Omental fat pad (tissue), 4 donors: ENCODE measurements around the gene TMEM239. TPM values are rescaled to one million over a fixed set of nuclear protein-coding genes. Genes with fewer than 3 reads are reported as not detected.
"Not testable (repeated sequence)": the region's sequence is repeated elsewhere in the genome, so short reads cannot be mapped to it uniquely, and the experiment has no call there.

Experiments
- ATAC-seq: fragments of 150-250 bp; one replicate; pipeline ENCODE4 v1.9.1; 2016; ENCODE audit warnings: mild to moderate bottlenecking, moderate library complexity; ENCODE audit not compliant: low FRiP score
- DNase-seq: peaks from one replicate; pipeline ENCODE4 v3.0.0-alpha.2; 2019; ENCODE audit warnings: low spot score
- total RNA-seq, 4 donors: library from RNA; depleted of rRNA; stranded (reverse); fragments of >200 nt; gene quantifications; one replicate each; pipeline ENCODE4 v1.1.0, GENCODE V29; 2016
- TF ChIP-seq, protein P1 (sequence below), 3 donors: fragments of 450-650 bp; IDR thresholded peaks; one replicate each; pipeline ENCODE4 v1.5.1; 2016 to 2017; ENCODE audit warnings: antibody characterized with exemption in 3 of 3, mild to moderate bottlenecking in 3 of 3, moderate library complexity in 2 of 3

The TMEM239 gene
- total RNA-seq, 4 donors from 2014 or later: not detected

DNA sequence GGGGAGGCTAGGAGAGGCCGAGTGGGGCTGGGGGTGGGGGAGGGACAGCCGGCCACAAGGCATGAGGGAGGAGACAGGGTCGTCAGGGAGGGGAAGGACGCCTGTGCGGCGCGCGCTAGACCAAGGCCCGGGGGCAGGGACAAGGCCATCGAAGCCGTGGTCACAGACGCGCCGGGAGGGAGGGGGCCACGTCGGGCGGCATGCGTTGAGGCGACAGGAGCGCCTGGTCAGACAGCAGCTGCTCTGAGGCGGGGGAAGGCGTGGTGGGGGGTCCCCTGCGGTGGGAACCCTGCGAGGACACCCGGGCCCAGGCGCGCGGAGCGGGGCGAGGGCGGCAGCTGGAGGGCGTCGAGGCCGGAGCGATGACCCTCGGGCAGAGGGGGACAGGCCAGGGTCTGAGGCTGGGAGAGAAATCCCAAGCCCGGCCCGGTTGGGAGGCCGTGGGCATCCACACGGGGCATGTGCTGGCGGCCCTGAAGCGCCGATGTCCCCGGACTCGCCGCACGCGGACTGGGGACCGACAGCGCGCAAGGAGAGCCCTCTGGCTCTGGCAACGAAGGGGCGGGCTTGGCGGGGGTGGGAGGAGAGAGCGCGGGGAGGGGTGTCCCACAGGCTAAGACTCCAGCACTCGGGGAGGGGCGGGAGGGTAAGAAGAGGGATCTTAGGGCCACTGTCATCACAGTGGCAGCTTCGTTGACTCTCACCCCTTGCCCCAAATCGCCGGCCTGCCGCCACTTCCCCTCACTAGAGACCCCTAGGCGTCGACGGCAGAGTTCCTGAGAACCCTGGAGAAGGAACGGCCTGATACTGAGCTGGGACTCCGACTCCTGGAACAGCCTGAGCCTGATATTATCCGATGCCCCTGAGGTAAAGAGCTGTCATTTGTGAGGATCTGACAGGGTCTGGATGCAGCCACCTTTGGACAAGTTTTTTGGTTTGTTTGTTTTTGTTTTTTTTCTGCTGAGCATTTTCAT lies 5.0 kb downstream of the TMEM239 start:
- DNase-seq: no peak
- ATAC-seq: peak; percentile 33
- TF ChIP-seq, protein P1, sequence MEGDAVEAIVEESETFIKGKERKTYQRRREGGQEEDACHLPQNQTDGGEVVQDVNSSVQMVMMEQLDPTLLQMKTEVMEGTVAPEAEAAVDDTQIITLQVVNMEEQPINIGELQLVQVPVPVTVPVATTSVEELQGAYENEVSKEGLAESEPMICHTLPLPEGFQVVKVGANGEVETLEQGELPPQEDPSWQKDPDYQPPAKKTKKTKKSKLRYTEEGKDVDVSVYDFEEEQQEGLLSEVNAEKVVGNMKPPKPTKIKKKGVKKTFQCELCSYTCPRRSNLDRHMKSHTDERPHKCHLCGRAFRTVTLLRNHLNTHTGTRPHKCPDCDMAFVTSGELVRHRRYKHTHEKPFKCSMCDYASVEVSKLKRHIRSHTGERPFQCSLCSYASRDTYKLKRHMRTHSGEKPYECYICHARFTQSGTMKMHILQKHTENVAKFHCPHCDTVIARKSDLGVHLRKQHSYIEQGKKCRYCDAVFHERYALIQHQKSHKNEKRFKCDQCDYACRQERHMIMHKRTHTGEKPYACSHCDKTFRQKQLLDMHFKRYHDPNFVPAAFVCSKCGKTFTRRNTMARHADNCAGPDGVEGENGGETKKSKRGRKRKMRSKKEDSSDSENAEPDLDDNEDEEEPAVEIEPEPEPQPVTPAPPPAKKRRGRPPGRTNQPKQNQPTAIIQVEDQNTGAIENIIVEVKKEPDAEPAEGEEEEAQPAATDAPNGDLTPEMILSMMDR (IDR thresholded peaks at IDR 0.05): no peak

DNA sequence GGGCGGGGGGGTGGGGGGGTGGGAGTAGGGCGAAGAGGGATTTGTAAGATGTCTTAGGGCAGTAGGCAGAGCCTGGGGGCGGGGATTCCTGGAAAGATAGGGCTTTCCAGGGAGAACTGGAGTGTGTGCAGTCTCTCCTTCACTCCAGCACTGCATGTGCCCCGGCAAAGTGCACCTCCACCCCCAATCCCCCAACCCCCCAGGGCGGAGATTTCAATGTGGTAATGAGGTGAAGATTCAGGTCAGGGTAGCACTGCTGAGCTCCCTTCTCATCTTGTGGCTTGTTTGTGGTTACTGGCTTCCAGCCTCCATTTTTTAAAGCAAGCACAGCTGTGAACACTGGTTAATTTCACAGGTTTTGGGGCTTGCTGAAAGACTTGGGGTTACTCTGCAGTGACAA lies 5.9 kb downstream of the TMEM239 start:
- peak; percentile 29 for ATAC-seq
- DNase-seq: no peak
- TF ChIP-seq, protein P1 (IDR thresholded peaks at IDR 0.05): no peak

DNA sequence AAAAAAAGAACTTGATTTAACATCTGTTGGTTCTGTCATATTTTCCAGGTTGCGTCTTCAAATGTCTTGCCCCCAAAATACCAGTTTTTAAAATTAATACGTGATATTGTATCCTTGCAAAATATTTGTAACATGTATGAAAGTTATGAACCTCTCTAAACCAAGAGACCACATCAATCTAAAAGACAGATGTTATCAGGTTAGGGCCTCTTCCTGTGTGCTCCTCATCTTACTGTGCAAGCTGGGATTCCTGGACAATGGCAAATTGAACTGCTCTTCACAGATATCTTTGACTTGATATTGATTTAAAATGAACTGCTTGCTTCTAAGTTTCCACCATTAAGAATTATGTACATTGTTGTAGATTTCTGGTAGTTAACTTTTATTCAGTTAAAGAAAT lies 9.6 kb downstream of the TMEM239 start:
- no peak for DNase-seq
- TF ChIP-seq, protein P1 (IDR thresholded peaks at IDR 0.05): no peak
- no peak for ATAC-seq

DNA sequence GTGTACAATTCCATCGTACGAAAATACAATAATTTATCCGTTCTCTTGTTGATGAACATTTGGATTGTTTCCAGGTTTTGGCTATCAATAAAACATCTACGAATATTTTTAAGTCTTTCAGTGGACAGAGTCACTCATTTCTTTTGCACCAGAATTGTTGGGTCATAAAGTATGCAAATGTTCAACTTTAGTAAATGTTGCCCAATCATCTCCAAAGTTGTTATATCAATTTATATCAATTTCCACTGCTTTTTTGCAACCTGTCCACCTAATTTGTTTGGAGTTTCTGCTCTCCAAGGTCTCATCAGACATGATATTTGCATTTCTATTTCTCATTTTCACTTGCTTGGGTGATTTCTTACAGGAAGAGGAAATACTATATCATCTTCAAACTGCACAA lies 10.5 kb downstream of the TMEM239 start:
- no peak for DNase-seq
- no peak for ATAC-seq
- TF ChIP-seq, protein P1 (IDR thresholded peaks at IDR 0.05): no peak

DNA sequence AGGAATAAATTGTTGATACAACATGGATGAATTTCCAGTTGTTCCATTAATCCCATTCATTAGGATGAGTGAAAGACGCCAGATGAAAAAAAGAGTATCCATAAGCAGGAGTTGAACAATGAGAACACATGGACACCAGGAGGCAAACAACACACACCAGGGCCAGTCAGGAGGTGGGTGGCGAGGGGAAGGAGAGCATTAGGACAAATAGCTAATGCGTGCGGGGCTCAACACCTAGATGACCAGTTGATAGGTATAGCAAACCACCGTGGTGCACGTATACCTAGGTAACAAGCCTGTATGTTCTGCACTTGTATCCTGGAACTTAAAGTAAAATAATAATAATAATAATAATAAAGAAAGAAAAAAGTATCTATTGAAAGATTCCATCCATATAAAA lies 13.2 kb downstream of the TMEM239 start:
- ATAC-seq (no peak), DNase-seq (no peak)
- TF ChIP-seq, protein P1 (IDR thresholded peaks at IDR 0.05): no peak

DNA sequence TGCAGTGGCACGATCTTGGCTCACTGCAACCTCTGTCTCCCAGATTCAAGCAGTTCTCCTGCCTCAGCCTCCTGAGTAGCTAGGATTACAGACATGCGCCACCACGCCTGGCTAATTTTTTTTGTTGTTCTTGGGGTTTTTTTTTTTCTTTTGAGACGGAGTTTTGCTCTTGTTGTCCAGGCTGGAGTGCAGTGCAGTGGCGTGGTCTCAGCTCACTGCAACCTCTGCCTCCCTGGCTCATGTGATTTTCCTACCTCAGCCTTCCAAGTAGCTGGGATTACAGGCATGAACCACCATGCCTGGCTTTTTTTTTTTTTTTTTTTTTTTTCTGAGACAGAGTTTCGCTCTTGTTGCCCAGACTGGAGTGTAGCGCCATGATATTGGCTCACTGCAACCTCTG lies 15.0 kb downstream of the TMEM239 start:
- not testable (repeated sequence) for ATAC-seq

DNA sequence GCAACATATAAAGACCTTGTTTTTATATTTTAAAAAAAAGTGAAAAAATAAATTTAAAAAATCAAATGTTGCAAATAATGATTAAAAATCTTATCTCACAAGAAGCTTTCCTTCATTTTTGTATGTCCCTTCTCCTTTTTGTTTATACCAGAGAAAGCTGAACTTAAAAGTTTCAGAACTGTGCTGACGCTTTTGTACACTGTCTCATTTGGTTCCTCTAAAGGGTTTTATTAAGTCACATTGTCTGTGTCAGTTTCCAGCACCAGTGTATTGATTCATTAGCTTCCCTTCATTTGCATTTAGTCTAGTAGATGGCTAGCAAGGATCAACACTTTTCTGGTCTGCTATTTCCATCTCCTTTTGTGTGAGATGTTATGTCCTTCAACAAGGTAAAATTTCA lies 17.6 kb downstream of the TMEM239 start:
- ATAC-seq (no peak), DNase-seq (no peak)
- TF ChIP-seq, protein P1 (IDR thresholded peaks at IDR 0.05): no peak

More for the DNA sequence above, 15.0 kb downstream of the TMEM239 start:
- DNase-seq: not testable (repeated sequence)
